NCI-H82 treated with DMSO at 0.1 percent for 48 hours (cell line): ENCODE data around the gene CTIF.

Source experiments
- DNase-seq: peaks from one replicate; lab custom pipeline; 2025; ENCODE audit not compliant: unreplicated experiment; lab: John Stamatoyannopoulos, UW

Gene CTIF

DNA sequence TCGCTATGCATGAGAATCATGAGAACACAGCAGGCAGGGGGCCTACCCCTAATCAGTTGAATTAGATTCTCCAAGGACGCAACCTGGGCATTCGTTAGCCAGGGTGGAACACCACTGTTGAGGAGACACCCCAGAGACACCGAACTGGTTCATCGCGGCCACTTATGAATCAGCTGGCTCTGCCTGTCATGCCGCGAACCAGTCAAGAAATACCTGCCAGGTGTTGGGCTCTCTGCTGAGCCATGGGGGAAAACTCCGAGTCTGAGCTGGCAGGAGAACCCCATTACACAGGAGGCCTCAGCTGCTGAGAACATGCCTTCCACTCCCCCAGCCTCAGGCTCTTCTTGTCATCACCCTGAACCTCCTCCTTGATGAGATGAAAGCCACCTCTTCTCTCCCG lies 227.7 kb downstream of the CTIF start:
- no peak for DNase-seq

DNA sequence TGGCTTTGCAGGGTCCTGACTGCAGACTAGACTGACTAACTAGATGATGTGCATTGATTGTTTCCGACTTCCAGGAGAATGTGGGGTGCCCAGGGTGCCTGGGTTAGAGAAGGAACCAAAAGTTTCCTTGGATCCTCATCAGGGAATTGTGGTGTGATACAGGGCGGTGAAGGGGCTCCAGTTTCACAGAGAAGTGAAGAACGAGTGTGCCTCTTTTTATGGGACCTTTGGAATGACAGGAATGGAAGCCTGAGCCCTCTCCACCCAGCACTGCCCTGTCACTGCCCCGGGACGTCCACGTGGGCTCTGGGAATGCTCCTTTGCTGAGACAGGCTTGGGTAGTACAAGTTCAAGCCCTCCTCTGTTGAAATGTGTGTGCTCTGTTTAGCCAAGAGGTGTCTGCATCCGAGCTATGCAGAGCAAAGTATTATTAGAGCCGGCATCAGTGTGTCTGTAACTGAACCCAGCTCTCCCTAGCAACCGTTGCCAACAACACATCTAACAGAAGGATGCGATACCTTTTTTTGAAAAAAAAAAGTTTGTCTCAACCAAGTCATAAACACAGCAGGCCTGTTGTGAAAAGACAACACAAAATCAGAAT lies 228.4 kb downstream of the CTIF start:
- no peak for DNase-seq

DNA sequence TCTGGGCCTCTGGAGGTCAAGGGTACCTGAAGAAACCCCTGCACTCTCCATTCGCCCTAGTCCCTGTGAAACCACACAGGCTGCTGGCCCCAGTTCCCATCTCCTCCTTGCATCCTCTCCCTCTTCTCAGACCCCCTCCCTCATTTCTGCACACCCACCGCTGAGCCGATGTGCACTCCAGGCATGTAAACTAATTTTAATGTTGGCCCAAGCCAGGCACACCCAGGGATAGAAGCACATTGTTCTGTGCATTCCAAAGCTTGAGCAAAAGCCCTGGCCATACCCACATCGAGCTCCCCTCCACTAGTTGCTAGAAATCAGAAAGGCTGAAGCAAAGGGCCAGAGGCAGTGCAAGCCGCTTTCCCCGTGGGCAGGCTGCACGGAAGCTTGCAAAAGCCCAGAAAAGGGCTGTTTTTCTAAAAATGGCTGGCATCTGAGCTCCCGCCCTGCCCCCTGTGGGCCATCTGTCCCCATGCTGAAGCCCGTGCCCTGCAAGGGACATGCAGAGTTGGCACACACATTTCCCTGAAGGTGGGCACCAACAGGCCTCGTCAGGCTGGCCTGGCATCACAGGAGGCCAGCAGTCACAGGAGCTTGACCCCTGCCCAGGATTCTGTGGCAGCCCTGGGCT lies 230.3 kb downstream of the CTIF start:
- no peak for DNase-seq

DNA sequence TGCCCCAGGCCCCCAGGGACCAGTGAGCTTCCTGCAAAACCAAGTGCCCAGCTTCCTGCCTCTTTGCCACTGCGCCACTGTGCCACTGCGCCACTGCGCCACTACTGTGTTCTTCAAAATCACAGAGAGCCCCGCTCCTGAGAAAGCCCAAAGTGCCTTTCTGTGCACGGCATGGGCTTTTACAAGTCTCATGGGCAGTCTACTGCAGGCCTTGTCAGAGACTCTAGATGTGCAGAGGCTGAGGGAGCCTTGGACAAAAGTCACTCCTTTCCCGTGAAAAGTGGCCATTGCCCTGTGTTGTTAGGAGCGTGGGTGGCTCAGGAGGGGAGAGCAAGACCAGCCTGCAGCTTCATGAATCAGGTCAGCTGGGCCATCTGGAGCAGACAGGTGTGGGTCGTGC lies 231.4 kb downstream of the CTIF start:
- no peak for DNase-seq

DNA sequence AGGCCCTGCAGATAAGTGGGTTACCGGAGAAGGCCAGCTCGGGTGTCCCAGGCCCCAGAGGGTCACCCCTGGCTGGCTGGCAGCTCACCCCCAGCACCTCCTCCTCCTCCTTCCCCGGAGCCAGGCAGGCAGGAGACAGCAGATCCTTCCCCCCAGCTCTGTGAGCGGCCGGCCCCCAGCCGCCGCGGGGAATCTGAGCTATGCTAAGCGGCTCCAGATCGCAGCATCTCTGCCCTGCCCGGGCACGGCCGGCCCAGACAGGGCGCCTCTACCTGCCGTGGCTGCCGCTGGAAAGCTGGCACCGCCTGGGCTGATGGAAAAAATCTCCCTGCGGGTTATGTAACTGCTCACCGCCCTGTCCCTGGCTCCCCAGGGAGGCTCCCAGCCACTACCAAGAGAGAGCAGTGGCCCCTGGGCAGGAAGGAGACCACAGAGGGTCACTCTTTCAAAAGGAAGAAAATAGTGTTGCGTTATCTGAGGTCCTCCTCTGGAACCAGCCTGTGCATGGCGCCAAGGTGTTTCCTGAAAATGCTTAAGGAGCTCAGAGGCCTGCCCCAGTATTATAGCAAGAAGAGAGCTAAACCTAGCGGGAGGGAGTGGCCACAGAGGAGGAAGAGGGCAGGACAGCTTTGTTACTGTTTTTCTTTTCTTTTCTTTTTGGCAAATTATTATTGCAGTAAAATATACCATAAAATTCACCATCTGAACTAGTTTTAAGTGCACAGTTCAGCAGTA lies 233.0 kb downstream of the CTIF start:
- no peak for DNase-seq

DNA sequence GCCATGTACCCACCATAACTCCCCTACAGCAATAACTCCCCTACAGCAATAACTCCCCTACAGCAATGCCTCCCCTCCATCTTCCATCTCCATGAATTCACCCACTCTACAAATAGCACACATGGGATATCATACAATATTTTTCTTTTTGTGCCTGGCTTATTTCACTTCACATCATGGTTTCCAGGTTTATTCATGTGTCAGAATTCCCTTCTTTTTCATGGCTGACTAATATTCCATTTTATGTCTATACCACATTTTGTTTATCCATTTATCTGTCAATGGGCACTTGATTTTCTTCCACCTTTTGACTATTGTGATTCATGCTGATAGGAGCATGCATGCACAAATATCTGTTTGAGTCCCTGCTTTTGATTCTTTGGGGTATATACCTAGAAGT lies 233.6 kb downstream of the CTIF start:
- DNase-seq, result no peak

DNA sequence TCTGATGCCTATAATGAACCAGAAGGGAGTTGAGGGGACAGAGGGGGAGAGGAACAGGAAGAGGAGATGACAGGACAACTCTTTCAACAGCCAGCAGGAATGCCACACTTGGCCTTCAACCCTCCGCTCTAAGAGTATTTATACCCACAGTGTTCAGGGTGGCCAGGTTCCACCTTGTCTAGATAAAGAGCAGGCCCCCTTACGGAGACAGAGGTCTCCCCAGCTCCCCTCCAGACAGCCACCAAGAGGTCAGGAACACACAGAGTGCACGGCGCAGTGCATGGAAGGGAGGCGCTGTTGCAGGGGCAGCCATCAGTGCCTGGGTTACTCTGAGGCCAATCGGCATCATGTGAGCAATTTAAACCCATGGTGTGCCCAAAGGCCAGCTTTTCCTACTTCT lies 235.0 kb downstream of the CTIF start:
- DNase-seq, result no peak

DNA sequence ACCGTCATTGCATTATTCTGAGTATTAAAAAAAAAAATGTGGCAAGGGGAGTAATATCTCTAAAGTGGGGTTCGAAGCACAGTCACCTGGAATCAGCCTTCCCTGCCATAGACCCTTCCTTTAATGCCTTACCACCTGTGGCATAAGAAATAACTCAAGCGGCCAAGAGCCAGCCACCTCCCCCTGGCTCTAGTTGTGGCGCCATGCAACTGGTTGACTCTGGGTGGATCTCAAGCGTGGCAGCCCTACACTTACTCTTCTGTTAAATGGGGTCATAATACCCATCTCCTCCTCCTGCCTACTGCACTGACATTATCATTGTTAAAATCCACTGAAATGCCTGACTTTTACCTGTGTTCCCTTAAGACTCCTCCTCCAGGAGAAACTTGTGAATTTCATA lies 236.1 kb downstream of the CTIF start:
- no peak for DNase-seq

DNA sequence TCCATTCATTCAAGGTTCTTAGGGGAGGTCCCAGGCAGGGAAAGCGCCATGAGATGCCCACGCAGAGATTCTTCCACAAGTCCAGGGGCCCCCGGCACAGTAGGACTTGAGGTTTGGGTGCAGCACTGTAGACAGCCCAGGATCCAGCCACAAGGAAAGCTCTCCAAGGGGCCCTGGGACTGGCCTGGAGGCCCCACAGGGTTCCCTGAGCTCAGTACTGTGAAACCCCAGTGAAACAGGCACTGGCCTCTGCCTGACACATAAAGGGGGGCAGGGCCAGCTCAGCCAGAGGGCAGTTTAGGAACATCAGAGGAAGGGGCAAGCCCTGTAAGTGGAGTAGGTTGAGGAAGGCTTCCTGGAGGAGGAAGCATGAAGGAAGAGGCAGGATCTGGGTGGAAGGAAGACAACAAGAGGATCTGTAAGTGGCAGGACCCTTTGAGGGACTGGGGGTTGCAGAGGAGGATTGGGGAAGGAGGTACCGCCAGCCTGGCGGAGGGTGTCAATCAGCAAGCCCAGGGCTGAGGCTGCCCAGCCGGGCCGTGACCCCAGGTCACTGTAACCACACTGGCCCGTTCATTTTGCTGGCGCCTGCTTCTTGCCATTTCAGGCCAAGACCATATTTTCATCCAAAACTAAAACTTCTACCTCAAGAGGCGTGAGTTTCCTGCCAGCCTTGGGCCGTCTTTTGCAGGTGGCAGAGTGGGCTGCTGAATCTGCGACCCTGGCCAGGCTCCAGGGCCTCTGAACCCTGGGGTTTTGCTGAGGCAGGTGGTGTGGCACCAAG lies 236.7 kb downstream of the CTIF start:
- no peak for DNase-seq

DNA sequence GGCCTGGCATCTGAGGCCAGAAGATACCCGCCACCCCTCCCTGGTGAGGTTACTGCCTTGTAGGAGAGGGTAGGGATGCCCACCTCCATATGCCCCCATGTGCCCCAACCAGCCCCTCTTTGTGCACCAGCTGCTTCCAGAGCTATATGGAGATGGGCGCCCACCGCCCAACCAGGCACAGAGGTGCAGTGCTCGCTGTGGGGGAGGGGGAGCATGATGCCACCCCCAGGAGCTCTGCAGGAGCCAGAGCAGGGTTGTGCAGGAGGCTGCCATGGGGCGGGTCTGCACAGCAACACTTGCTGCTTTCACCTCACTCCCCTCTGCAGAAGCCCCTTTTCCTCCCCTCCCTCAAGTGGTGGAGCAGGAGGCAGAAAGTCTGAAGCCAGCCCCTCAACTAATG lies 237.3 kb downstream of the CTIF start:
- no peak for DNase-seq

DNA sequence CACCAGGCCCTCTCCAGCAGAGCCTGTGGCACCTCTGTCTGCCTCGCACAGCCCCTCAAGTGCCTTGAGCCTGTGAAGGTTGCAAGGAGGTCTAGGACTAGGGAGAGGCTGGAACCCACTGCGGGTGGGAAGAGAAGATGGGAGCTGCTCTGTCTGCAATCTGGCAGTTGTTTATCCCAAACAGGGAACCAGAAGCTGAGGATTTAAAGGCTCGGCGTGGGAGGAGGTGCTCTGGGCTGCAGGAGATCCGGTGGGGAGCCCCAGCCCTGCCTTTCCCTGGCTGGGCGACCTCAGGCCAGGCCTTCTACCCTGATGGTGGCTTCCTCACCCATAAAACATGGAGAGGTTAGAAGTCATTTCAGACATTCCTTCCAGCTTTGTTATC lies 237.8 kb downstream of the CTIF start:
- no peak for DNase-seq

DNA sequence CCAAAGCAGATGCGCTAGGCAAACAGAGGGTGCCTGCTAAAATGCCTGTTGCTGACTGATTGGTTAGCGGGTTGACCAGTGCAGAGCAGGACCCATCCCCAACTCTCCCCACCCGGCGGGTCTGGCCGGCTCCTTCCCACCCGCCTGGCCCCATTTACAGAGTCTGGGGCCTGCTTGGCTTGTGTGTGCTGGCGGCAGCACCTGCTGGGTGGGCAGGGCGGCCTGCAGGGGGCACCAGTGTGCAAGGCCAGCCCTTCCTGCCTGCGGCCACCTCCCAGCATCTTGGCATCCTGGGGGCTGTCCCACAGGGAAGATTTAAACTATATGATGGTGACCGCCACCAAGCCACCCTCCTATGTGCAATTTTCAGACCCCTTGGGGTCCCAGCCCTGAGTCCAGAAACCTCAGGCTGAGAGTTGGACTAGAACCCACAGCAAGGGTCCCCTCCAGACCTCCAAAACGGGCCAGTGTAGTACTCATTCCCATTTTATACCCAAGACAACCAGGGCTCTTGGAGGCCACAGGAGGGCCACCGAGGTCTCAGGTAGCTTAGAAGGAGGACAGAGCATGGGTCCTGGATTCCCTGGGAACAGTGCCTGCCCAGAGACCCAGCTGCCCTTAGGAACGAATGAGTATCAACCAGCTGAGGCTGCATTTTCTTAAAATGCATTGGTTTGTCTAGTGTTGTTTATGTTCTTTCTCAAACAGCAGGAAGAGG lies 238.4 kb downstream of the CTIF start:
- DNase-seq, result no peak

DNA sequence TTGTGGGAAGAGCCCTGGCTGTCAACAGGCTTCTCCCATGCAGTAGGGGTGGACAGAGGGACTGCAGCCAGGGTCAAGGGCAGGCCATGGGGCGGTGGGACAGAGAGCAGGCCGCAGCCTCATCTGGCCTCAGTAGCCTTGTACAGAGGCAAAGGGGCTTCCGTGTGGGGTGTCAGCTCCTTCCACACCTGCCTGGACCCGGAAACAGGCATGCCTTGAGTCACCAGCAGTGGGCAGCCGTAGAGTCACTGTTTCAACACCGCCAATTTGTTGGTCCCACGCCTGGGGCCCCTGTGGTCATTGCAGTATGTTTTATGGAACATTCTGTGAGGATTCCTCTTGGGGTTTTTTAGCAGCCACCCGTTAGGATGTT lies 238.9 kb downstream of the CTIF start:
- DNase-seq, result no peak

DNA sequence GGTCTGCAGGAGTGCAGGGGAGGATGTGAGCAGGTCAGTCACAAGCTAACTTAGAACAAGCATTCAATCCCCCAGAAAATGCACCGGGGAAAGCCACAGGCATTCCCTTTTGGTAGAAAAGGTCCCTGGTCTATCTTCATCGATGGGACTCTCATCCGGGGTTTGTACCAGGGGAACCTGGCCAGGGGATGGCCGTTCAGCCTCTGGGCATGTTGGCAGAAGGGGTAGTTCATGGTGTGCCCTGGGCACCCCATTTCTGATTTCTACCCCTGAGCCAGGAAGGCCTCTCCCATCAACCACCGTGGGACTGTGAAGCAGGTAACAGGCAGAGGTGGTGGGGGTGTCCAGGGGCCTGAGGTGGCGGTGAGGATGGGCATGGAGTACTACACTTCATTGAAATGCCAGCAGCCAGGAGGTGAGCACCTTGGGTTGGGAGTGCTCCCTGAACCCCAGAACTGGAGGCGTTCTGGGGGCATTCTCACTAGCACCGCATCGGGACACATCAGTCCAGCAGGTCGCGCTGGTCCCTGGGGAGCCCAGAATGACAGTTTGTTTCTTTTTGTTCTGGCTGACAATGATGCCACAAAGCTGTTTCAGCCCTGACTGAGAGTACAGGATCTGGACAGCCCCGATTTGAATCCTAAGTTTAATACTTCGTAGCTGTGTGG lies 239.6 kb downstream of the CTIF start:
- DNase-seq, result no peak

DNA sequence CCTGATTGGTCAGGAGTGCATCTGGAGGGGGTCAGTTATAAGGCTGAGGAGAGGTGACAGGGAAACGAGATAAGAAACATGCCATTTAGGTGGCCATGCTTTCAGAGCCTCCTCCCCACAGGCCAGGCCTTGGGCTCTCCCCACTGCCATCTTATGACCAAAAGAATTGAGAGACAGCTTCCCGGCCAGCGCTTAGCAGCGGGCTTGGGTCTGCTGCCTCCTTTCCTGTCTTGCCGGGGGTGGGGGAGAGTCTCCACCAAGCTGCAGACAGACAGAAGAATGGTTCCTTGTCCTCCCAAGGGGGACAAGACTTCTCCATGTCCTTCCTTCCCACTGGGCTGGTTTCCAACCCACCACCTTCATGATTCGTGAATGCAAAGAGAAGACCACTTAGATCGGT lies 240.6 kb downstream of the CTIF start:
- no peak for DNase-seq

DNA sequence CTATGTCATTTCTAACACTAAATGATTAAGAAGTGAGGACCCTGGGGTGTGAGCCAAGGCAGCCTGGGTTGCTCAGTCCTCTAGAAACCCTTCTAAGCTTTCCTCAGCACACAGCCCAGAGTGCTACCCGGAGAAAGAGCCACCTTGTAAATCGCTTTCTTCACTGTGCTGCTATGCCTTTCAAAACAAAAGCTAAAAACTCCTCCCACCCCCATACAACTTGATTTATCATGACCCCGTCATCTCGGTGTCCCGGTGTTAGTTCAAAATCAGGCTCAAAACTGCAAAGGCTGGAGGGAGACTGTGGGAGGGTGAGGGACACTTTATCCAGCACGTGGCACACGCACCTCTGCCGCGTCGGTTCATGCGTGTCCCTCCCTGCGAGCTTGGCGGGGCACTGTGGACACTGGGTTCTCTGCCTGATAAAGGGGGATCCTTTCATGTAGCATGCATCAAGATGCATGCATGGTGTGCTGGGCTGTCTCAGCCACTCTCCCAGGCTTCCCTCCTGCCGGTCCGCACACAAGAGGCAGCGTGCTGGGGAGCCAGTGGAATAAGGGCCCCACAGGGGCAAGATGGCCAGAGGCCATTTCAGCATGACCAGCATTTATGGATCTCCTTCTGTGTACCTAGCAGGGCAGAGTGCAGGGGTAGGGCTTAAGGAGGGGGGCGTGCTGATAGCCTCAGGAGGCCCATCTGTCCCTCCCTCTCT lies 241.5 kb downstream of the CTIF start:
- DNase-seq, result no peak

DNA sequence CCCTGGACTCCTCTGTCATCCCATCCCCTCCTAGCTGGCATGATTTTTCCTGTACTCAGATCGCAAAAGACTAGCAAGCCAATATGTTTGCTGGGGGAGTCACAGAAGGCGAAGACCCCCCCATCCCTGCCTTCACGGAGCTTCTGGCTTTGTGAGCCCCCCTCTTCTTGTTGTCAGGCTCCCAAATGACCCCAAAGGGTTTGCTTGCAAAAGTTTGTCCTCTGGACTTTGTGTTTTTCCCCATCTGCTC lies 242.0 kb downstream of the CTIF start:
- no peak for DNase-seq

DNA sequence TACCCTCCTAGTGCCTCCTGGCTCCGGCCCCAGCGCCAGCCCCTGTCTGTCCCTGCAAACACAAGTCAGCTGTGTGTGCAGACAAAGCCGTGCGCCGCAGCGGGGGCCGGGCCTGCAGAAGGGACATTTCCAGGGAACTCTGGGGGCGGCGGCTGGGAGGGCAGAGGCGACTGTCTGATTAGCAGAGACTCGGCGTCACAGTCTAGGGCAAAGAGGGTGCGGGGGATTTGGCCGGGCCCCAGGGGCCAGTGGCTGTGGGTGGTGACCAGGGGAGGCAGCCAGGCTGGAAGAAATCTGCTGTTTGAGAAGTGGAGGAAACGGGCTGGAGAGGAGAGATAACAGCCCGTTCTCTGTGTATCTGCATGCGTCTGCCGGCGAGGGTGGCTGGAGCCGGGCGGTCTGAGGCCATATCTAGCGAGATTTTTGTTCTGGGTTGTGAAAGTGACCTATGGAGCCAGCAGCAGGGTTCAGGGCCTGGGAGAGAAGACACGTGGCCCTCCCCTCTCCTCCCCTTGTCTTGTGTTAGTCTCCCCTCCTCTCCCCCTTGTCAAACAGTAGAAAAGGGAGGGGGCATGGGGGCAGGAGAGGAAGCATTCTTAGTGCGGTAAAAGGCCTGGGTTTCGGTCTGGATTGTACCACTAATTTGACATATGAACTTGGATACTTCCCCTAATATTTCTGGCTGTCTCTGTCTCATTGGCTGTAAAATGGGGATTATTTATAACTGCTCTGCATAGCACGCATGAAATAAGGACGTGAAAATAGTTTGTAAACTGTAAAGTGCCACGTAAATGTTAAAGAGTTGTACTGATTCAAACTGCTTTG lies 242.5 kb downstream of the CTIF start:
- no peak for DNase-seq

DNA sequence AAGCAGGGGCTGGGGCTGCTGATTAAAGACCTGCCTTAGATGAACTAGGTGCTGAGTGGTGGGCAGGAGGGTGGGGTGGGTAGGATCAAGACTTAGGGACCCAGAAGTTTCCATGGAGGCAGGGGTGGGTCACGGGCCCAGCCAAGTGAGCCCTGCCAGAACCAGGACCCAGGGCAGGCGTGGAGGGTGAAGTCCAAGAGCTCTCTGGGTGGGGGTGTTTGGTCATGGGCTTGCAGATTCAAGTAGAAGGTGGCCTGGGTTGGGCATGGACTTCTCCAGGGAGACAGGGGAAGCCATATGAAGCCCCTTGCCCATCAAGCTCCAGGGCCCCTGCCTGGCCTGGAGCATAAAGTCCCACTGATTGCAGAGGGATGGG lies 243.1 kb downstream of the CTIF start:
- no peak for DNase-seq
